HG03469 (cell line): Measurements from ENCODE around the gene MANSC4.

Experiments used
- ATAC-seq: cut with Tn5 transposase; IDR thresholded peaks from one replicate; pipeline ENCODE4 v1.9.1; 2021; ENCODE audit warnings: mild to moderate bottlenecking, moderate library complexity, moderate number of reproducible peaks; ENCODE audit not compliant: unreplicated experiment

Gene MANSC4

DNA sequence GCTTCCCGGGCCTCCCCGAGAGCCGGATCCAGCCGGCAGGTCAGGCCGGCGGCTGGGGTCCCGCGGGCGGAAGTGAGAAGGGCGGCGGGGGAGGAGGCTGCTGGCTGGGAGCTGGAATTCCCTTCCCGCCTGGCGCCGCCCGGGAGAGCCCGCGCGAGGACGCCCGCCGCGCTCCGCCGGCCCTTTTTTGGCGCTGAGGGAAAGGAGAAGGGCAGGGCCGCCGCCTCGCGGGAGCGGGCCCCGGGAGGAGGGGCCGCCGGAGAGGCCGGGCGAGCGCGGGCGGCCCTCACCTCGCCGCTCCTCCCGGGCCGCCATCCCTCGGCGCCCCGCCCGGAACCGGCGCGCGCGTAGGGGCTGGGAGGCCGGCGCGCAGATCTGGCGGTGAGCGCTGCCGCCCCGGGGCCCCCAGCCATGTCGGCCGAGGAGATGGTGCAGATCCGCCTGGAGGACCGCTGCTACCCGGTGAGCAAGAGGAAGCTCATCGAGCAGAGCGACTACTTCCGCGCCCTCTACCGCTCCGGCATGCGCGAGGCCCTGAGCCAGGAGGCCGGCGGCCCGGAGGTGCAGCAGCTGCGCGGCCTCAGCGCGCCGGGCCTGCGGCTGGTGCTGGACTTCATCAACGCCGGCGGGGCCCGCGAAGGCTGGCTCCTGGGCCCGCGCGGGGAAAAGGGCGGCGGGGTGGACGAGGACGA, at the start of gene MANSC4, which contains the start of gene KLHL42:
Gene MANSC4, minus strand, starts transcription at position 317 of the 692 bp plus-strand sequence. CDS start 8,960 bp downstream, outside the sequence.
Gene KLHL42, plus strand, starts transcription at position 314 of the 692 bp plus-strand sequence. Its CDS starts 98 bp downstream, at position 412.
- peak; percentile 60 for ATAC-seq

DNA sequence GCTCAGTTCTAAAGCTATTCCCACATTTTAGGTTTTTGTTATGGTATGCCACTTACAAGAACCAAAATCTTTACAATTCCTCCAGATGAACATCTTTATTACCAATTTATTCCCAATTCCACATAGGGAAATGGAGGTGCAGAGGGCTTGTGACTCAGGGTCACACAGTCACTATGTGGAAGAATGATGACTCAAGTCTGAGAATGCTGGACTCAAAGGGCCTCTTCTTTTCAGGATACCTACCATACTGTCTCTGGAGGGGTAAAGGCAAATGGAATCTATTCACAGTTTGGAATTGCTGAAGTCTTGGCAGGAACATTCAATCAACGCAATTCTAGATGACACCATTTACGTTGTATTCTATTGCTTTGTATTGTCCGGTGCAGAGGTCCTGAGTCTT, 48.2 kb upstream of the MANSC4 start:
- no peak for ATAC-seq

DNA sequence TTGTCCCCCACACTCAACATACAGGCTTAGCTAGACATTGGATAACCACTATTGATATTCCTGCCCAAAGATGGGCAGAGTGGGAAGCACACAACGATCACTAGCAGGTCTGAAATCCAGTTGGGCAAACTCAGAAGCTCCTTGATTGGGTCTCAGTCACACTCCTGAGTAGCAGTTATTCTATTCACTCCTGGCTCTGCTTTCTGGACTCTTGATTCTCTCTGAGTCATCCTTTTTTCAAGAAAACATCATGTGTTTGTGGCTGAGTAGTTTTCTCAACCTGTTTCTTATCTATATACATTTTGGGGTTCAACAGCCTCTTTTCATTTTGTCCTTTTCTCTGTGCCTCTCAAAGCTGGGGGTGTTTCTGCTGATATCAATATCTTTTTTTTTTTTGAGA, 46.0 kb upstream of the MANSC4 start:
- no peak for ATAC-seq

GRCh38 chr12:27824126-27824842, 44.2 kb upstream of the MANSC4 start:
- peak; percentile 35 for ATAC-seq

GRCh38 chr12:27823038-27823437, 43.0 kb upstream of the MANSC4 start:
- no peak for ATAC-seq

DNA sequence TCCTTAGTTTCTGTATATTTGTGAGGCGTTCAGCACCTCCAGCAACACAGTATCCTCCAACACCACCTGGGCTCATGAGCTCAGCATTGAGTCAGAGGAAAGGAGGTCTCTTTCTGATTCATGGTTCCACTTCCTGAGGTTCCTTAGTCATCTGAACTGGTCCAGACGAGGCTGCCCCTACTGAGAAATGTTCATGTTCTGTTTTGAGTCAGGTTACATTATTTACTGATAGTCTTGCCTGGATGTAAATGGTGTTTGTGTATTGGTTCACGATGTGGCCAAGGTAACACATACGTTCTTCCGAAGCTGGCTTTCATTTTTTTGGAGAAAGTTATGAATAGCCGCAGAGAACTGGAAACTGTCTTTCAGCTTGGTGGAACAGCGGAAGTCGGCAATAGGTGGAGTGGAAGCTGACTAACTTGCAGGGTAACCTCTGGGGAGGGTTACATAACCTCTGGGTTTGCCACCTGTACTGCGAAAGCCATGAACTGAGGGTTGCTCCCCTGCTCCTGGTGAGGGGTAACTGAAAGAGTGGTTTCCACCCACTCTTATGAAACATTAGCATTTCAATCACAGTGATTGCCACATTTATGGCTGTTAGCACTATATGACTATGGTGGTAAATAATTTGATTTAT, 42.2 kb upstream of the MANSC4 start:
- ATAC-seq = peak; percentile 76

DNA sequence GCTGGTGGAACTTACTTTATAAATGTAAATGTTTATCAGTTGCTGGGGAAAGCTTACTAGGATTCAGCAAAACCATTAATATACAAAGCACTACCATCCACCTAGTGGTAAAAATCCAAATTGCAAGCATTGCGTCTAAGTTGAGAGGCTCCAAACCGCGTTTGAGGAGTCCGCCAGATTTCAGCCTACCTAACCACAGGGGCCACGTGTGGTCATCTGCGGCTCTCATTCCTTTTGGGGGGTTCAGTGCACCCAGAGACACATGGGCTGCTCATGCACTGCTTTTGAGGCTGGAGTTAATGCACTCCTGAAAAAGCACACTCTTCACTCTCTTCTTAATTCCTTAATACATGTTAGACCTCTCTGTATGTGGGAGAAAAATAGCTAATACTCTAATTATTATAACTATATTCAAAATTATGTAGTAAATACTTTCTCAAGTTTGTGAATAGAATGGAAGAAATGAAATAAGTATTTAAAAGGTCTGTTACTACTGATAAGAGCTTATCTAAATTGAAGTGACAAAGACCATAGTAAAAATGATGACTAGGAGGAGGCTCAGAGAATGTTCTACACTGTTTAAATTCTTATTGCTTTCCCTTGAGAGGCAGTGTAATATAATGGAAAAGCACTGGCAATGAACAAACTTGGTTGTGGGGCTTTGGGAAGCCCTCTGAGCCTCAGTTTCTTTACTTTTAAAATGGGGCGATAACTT, 41.4 kb upstream of the MANSC4 start:
- no peak for ATAC-seq

DNA sequence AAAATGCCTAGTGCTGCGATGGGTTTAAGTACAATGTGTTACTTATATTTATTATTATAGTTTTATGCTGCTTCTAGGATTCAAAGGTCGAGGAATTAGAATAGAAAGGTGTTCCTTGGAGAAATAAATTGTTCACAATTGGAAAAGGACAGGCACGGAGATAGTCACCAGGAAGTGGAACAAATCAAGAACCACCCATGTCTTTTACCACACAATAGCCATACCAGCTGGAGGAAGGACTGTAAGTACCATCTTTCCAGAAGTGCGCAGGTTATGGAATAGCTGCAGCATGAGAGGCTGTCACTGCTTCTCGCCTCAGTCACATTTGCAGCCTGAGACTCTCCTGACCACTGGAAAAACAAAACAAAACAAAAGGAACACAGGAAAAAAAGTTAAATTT, 40.5 kb upstream of the MANSC4 start:
- no peak for ATAC-seq

GRCh38 chr12:27818401-27818918, 38.4 kb upstream of the MANSC4 start:
- no peak for ATAC-seq

- ATAC-seq = no peak
Measured at GRCh38 chr12:27817766-27818165, 37.7 kb upstream of the MANSC4 start.

DNA sequence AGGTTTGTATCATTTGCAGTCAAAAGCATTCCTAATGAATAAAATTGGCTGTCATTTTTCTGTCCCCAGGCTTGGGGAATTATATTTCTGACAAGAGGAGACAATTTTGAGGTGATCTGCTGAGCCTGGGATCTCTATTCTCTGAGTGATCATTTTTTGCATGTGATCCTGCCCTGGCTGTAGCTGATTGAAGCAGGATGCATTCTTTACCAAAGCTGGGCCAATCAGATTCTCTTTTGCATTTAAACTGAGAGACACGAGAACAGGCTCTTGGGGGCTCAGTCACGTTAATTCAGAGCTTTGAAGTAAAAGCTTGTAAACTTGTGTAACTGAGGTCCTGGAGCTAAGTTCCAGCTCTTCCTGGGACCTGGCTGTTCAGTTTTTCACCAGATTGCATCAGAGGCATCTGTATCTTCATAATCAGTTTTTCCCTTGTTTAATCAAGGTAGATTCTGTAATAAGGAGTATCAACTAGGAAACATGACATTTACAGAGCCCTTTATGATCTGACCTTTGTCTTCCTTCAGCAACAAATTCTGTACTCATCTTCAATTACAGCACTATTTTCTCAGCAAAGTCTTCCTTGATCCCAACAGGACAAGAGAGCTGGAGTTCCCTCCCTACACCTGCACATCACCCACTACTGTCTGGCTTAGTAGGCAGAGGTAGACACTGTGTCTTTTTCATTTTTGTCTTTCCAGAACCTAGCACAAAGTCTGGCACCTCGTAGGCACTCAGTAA, 35.0 kb upstream of the MANSC4 start:
- no peak for ATAC-seq

DNA sequence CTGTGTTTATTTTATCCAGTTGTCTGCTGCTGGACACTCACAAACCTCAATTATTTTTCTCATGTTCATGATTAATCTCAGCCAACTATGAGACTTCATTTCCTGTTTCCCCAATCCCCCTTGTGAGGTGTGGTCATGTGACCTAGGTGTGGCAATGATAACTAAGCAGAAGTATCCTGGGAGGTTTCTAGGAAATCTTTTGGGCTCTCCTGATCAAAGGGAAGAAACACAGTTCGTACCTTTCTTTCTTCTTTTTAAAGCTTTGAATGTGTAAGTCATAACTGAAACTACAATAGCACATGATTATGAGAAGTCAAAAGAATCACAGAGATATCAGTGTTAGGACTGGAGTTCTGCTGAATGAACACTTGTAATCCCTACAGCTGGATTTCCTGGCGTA, 34.4 kb upstream of the MANSC4 start:
- no peak for ATAC-seq

DNA sequence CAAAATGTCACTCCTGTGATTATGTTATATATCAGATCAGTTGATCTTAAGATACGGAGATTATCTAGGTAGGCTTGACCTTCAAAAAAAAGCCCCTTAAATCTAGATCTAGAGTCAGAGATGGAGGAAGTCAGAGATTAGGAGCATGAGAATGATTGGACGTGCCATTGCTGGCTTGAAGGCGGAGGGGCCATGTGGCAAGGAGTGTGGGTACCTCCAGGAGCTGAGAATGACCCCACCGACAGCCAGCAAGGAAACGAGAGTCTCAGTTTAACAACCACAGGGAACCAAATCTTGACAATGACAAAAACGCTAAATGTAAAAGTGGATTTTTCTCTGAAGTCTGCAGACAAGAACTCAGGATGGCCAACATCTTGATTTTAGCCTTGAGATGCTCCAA, 32.5 kb upstream of the MANSC4 start:
- ATAC-seq = no peak

DNA sequence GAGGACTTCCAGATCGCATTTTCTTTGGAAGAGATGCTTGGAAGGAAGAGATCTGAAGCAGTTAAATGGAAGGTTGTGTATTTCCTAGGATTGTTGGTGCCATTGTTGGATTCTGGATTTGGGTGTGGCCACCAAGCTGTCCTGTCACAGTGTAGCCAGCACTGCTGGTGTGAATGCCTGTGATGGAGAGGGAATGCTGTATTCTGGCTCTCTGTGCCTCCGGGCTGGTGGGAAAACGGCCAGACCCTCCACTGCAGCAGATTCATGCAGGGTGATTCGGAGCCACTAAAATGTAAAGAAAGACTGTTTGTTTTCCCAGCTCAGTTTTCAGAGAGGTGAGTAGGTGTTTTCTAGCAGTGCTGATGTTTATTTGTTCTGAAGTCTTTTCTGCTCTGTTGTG, 30.7 kb upstream of the MANSC4 start:
- ATAC-seq = no peak

GRCh38 chr12:27808841-27809240, 28.8 kb upstream of the MANSC4 start:
- ATAC-seq = no peak

DNA sequence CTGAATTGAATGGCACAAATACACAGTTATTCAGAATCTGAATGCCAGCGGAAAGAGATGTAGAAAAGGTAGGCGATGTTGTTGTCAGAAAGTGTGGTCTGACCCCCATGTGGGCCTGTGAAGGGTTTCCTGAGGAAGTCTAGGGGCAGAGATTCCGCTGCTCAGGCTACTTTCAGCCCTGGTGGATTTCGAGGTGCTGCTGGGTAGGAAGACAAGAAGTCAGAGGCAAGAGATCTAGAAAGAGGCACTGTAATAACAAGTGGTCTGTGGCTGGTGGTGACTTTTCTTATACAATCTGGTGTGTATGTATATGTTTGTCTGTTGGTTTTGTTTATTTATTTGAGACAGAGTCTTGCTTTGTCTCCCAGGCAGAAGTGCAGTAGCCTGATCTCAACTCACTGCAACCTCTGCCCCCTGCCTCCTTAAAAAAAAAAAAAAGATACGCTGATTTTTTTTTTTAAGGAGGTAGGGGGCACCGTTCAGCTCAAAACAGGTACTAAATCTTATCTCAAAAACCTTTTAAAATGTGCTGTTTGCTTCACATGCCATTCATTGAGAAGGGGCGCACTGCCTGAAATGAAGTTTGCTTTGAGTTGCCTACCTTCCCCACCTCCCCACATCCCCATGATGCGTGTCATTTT, 27.1 kb upstream of the MANSC4 start:
- ATAC-seq = no peak

- ATAC-seq = no peak
Measured at GRCh38 chr12:27806259-27806658, 26.2 kb upstream of the MANSC4 start.

GRCh38 chr12:27805238-27805637, 25.2 kb upstream of the MANSC4 start:
- no peak for ATAC-seq

DNA sequence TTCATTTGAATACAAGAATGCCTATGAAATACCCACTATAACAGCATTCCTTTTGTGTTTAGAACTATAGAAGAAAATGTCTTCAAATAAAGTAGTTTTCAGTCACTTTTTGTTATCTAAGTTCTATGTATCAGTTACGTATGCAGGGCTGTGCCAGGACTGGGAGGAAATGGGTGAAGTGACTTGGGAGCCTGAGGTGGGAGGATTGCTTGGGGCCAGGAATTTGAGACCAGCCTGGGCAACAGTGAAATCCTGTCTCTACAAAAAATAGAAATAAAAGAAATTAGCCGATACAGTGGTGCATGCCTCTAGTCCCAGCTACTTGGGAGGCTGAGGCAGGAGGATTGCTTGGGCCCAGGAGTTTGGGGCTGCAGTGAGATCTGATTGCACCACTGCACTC, 22.9 kb upstream of the MANSC4 start:
- ATAC-seq = no peak

DNA sequence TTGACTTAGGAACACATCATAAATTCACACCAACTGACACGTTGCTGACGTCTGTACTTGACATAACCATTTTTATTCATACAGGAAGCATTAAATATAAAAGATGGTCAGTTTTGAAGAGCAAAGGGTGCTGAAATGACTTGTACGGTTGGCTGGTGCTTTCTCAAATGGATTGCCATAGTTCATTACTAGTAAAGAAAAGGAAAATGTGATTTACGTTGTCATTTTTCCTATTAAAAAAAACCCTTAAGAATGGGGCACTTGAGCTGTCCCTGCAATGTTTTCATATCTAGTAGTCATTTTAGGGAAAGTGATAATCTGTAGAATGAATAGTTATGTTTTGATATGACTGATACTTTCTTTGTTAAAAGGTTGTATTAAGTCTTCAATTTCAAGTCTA, 22.5 kb upstream of the MANSC4 start:
- ATAC-seq = no peak
